ENCODE measurements around the gene MIA2. TPM values are rescaled to one million over a fixed set of nuclear protein-coding genes. Genes with fewer than 3 reads are reported as not detected.
"Not testable (repeated sequence)": the region's sequence is repeated elsewhere in the genome, so short reads cannot be mapped to it uniquely, and the experiment has no call there.

The MIA2 gene
- total RNA-seq, 1 donor from 2014 or later = 34.7 TPM

- DNase-seq (ENCODE audit: low spot score, unreplicated experiment) = no peak
- H3K36me3 Mint-ChIP-seq (ENCODE audit: insufficient read depth) = no peaks in the 10 kb centered on the region
- no peaks in the 10 kb centered on the region for H3K27me3 Mint-ChIP-seq
- H3K9me3 Mint-ChIP-seq (ENCODE audit: low read depth) = no peaks in the 10 kb centered on the region
- H3K27ac Mint-ChIP-seq = no peak overlapping the region
- TF ChIP-seq CTCF (IDR thresholded peaks at IDR 0.05; ENCODE audit: unreplicated experiment) = no peak
- no peak overlapping the region for H3K4me3 Mint-ChIP-seq (ENCODE audit: low read depth)
- peaks cover 17% of the 10 kb centered on the region for H3K4me1 Mint-ChIP-seq (ENCODE audit: low read depth)
These were observed 930 bp upstream of the MIA2 start for GRCh38 chr14:39232554-39233415.

GRCh38 chr14:39234986-39235385 is 1.3 kb downstream of the MIA2 start:
- not testable (repeated sequence) for H3K27me3 Mint-ChIP-seq; H3K4me3 Mint-ChIP-seq (ENCODE audit: low read depth); H3K9me3 Mint-ChIP-seq (ENCODE audit: low read depth); H3K4me1 Mint-ChIP-seq (ENCODE audit: low read depth); H3K36me3 Mint-ChIP-seq (ENCODE audit: insufficient read depth); DNase-seq (ENCODE audit: low spot score, unreplicated experiment); H3K27ac Mint-ChIP-seq

- not testable (repeated sequence) for H3K4me1 Mint-ChIP-seq (ENCODE audit: low read depth); H3K9me3 Mint-ChIP-seq (ENCODE audit: low read depth); H3K4me3 Mint-ChIP-seq (ENCODE audit: low read depth); H3K36me3 Mint-ChIP-seq (ENCODE audit: insufficient read depth); H3K27ac Mint-ChIP-seq; H3K27me3 Mint-ChIP-seq; DNase-seq (ENCODE audit: low spot score, unreplicated experiment)
These were observed 1.8 kb downstream of the MIA2 start for GRCh38 chr14:39235466-39235865.

GRCh38 chr14:39240769-39241168 is 7.1 kb downstream of the MIA2 start:
- no peak for TF ChIP-seq CTCF (IDR thresholded peaks at IDR 0.05; ENCODE audit: unreplicated experiment)
- Mint-ChIP-seq H3K27ac (no peak overlapping the region), H3K27me3 (no peaks in the 10 kb centered on the region), H3K4me3 (ENCODE audit: low read depth) (no peak overlapping the region), H3K36me3 (ENCODE audit: insufficient read depth) (no peaks in the 10 kb centered on the region), H3K9me3 (ENCODE audit: low read depth) (no peaks in the 10 kb centered on the region), H3K4me1 (ENCODE audit: low read depth) (no peaks in the 10 kb centered on the region)
- DNase-seq (ENCODE audit: low spot score, unreplicated experiment) = no peak

GRCh38 chr14:39241637-39242036 is 7.9 kb downstream of the MIA2 start:
- no peak for TF ChIP-seq CTCF (IDR thresholded peaks at IDR 0.05; ENCODE audit: unreplicated experiment)
- H3K9me3 Mint-ChIP-seq (ENCODE audit: low read depth) = no peaks in the 10 kb centered on the region

GRCh38 chr14:39243831-39244230 is 10.1 kb downstream of the MIA2 start:
- Mint-ChIP-seq H3K9me3 (ENCODE audit: low read depth) (no peaks in the 10 kb centered on the region), H3K27ac (no peak overlapping the region), H3K36me3 (ENCODE audit: insufficient read depth) (no peaks in the 10 kb centered on the region), H3K27me3 (no peaks in the 10 kb centered on the region), H3K4me1 (ENCODE audit: low read depth) (no peaks in the 10 kb centered on the region), H3K4me3 (ENCODE audit: low read depth) (no peak overlapping the region)
- no peak for TF ChIP-seq CTCF (IDR thresholded peaks at IDR 0.05; ENCODE audit: unreplicated experiment)
- no peak for DNase-seq (ENCODE audit: low spot score, unreplicated experiment)

More at GRCh38 chr14:39241637-39242036, 7.9 kb downstream of the MIA2 start:
- Mint-ChIP-seq H3K27ac (no peak overlapping the region), H3K27me3 (no peaks in the 10 kb centered on the region), H3K4me1 (ENCODE audit: low read depth) (no peaks in the 10 kb centered on the region), H3K4me3 (ENCODE audit: low read depth) (no peak overlapping the region), H3K36me3 (ENCODE audit: insufficient read depth) (no peaks in the 10 kb centered on the region)
- DNase-seq (ENCODE audit: low spot score, unreplicated experiment) = no peak
